GM19397 (cell line): ENCODE measurements around the gene ZNF684.
"Not testable (repeated sequence)": the region's sequence is repeated elsewhere in the genome, so short reads cannot be mapped to it uniquely, and the experiment has no call there.

Source experiments
- ATAC-seq: cut with Tn5 transposase; IDR thresholded peaks from one replicate; pipeline ENCODE4 v1.9.1; 2021; ENCODE audit warnings: mild to moderate bottlenecking, moderate library complexity; ENCODE audit not compliant: unreplicated experiment

ZNF684 gene

DNA sequence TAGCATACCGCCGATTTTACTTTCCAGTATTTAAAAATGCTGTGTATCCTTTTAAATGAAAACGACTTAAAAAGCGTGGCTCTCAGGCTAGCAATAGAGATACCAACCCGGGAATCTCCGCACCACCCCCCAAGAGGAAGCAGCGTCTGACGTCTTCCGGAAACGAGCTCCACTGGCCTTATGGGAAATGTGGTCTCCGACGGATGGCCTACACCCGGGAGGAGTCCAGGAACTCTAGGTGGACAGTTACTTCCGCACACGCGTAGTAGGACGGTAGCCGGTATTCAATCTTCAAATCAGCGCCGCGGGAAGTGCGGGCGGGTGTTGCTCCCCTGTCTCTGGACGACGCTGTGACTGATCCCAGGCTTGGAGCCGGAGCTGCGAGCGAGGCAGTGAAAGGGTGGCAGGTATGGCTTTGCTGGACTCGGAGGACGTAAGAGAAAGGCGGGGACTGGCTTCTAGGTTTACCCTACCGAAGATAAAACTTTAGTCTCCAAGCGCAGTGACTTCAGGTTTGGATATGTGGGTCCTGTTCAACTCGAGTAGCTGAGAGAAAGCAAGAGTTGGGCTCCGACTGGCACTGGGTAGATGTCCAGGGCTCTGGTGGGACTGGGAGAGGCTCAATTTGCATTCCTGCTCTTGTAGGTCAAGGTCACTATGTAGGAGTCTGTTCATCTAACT is at the start of gene ZNF684:
TSS of gene ZNF684 (plus strand) at position 257 of the 681 bp plus-strand sequence. CDS start 1,530 bp downstream, outside the sequence.
- peak; percentile 92 for ATAC-seq

DNA sequence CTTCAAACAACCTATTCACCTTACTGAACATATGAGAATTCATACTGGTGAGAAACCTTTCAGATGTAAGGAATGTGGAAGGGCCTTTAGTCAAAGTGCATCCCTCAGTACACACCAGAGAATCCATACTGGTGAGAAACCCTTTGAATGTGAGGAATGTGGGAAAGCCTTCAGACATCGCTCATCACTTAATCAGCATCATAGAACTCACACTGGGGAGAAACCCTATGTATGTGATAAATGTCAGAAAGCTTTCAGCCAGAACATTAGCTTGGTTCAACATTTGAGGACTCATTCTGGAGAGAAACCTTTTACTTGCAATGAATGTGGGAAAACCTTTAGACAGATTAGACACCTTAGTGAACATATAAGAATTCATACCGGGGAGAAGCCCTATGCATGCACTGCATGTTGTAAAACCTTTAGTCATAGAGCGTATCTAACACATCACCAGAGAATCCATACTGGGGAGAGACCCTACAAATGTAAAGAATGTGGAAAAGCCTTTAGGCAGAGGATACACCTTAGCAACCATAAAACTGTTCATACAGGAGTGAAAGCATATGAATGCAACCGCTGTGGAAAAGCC is 36.0 kb upstream of the ZNF684 start:
- ATAC-seq = no peak

DNA sequence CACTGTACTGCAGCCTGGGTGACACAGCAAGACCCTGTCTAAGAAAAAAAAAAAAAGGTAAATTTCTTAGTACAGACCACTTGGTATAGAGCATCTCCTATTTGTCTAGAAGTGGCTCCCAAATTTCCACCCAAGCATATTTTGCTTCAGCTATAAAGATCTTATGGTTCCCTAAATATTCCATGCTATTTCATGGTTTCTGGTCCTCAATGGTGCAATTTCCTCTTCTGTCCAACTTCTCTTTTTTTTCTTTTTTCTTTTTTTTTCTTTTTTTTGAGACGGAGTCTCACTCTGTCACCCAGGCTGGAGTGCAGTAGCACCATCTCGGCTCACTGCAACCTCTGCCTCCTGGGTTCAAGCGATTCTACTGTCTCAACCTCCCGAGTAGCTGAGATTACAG is 28.8 kb upstream of the ZNF684 start:
- ATAC-seq = not testable (repeated sequence)

DNA sequence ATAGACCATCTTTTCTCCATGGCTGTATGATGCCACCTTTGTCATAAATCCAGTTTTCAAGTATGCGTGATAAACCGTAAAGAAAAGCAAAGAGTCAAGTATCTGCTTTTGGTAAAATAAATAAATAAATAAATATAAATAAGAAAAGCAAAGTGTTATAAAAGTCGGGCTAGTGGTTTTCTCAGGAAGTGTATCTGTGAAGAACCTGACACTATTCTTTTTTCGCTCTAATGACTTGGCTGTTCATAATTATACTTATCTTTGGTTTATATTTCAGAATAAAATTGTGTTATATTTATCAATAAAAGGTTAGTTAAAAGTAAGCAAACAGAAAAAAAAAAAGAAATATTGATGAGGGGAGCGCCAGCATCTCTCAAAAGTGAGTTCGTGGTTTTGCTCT is 23.5 kb upstream of the ZNF684 start:
- no peak for ATAC-seq

DNA sequence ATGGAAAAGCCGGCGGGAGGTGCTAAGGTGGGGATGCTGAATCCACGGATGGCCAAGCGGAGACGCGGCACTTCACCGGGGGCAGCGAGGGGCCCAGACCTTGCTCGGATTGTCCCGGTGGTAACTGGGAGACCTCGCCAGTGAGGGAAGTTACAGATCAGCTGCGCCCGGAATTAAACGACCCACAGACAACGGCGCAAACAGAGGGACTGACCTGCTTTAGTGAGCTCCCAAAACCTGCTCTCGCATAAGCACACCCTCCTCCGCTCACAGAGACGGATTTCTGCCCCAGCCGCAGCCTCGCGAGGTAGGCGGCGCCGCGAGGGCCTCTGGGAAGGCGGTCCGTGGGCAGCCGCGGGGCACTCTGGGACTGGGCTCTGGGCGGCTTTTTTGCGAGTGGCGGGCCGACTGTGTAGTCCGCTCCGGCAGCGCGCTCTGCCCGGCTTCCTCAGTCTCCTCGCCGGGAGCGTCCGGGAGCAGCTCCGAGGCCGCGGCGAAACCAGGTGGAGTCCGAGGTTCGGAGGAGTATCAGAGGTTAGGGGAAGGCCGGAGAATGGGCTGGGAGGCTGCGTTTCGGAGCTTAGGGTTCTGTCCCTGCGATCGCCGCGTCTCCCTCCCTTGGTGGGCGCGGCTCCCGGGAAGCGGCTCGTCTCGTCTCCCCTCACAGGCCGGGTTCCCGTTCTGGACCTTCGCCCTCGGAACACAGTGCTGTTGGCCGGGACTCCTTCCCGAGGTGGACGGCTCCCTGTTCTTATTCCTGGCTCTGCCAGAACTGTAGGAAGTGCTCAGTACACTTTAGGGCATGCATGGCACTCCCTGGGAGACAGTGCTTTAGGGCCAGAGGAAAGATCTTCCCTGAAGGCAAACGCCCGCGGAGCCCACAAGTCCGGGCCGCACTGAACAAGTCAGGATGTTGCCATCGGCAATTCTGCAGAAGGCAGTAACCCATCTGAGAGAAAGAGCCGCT is 22.8 kb upstream of the ZNF684 start, which contains the start of gene EXO5:
TSS of gene EXO5 (plus strand) at position 393 of the 967 bp plus-strand sequence. CDS start 5,778 bp downstream, outside the sequence.
- ATAC-seq = peak; percentile 83

DNA sequence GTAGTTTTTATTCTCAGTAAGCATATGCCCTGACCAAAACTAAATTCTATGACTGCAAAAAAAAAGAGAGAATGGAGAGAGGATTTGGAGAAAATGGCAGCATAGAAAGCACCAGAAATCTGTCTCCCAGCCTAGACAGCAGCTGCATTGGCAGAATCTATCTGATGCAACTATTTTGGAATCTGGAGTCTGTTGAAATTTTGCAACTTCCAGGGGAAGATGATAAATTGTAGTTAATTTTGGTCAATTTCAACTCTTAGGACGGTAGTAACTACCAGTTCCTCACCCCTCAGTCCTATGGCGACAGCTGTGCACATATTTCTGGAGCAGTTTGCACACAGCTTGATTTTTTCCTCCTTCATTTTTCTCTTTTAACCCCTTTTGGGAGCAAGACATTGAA is 11.9 kb upstream of the ZNF684 start:
- no peak for ATAC-seq

DNA sequence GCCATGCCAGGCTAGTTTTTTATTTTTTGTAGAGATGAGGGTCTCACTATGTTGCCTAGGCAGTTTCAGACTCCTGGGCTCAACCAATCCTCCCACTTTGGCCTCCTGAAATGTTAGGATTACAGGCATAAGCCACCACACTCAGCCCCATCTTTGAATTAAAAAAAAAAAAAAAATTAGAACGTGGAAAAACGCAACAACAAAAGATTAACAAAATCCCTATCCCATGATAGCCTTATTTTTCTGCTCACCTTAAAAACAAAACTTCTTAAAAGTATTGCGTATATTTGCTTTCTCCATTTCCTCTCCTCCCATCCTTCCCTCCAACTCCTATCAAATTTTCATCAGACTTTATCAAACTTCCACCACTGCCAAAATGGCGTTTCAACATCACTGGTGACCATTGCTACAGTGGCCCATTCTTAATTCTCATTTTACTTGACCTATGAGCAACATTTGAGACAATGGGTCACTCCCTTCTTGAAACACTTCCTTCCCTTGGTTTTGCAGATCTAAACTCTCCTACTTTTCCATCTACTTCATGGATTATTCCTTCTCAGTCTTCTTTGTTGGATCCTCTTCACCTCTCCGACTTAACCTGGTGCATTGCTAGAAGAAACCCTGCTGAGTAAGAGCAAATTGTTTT is 579 bp upstream of the ZNF684 start:
- ATAC-seq = no peak

DNA sequence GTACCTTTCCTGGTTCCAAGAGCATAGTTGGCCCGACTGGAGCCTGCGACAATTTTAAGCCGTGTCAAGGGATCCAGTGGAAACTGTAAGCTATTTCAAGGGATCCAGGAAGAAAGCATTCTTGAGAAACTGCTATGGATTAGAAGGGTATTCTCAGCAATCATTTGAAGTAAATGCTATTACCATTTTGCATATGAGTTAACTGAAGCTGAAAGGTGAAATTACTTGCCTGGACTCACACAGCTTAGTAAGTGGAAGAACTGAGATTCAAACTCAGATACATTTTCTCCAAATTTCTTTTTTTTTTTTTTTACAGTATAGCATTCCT is 589 bp downstream of the ZNF684 start:
- no peak for ATAC-seq

DNA sequence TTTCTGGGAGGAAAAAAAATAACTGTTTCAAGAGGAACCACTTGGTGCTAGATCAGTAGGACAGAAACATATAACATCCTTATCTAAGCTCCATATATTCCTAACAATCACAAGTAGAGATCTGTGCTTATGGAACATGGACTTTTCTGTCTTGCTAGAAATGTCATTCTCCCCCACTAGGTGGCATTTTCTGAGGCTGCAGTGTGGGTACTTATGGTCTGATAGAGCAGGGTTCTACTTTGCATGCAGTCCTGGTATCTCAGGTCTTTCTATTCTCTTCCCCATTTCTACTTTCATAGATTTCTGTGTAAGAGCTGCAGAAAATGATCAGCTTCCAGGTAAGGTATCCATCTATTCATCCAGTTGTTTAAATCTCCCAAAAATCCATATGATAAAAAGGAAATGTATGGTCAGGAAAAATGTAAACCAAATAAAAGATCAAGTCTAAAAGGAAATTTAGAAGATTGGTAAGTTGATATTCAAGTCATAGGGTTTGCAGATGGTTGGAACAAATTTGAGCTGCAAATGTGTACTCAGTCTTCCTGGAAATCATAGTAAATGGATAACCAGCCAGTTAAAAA is 1.5 kb downstream of the ZNF684 start:
- no peak for ATAC-seq

DNA sequence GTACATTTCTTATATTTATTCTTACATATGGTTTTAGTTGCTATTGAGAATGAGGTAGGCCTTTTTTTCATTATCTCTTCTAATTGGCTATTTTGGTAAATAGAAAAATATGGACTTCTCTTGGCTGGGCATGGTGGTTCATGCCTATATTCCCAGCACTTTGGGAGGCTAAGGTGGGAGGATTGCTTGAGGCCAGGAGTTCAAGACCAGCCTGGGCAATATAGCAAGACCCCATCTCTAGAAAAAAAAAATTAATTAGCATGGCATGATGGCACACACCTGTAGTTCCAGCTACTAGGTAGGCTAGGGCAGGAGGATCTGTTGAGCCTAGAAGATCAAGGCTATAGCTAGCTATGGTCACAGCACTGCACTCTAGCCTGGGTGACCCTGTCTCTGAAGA is 3.2 kb downstream of the ZNF684 start:
- ATAC-seq = no peak

DNA sequence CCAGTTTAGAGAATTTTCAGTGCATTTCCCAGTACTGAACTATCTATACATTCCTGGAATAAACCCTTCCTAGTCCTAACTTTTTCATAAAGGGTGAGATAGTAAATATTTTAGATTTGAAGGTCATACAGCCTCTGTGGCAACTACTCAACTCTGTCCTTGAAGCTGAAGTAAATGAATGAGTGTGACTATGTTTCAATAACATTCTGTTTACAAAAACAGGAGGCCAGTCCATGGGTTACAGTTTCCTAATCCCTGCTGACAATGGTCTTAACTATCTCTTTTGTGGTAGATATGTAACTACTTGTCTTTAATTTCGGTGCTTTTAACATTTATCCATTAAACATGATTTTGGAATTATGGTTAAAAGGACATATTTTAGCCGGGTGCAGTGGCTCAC is 4.3 kb downstream of the ZNF684 start:
- no peak for ATAC-seq

DNA sequence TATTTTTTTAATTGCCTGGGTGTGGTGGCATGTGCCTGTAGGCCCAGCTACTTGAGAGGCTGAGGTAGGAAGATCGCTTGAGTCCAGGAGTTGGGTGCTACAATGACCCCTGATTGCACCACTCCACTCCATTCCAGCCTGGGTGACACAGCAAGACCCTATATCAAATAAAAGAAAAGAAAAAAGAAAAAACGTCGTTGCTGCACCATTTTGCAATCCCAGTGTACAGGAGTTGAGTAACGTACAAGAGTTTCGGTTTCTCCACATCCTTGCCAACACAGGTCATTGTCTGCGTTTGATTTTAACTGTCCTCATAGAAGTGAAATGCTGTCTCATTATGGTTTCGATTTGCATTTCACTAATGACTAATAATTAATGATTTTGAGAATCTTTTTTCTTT is 7.9 kb downstream of the ZNF684 start:
- ATAC-seq = no peak

DNA sequence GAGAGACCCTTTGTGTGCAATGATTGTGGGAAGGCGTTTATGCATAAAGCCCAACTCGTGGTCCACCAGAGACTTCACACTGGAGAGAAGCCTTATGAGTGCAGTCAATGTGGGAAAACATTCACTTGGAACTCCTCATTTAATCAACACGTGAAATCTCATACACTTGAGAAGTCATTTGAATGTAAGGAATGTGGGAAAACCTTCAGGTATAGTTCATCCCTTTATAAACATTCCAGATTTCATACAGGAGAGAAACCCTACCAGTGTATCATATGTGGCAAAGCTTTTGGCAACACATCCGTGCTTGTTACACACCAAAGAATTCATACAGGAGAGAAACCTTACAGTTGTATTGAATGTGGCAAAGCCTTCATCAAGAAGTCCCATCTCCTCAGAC is 15.5 kb downstream of the ZNF684 start:
- ATAC-seq = no peak

DNA sequence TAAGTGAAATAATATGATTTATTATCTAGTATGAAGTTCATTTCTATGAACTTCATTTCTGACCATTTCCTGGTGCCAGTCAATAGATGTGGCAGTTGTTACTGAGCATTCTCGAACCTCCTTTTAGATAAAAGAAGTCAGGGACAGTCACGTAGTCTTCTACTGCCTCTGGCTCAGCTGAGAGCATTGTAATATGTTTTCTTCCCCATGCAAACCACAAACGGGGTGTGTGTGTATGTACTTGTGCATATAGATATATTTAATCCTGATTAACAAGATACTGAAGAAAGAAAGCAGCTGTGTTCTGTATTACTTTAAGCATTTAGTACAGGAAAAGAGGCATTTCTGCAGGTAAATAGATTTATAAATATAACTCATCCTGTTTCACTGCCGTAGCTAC is 21.6 kb downstream of the ZNF684 start:
- ATAC-seq = no peak

DNA sequence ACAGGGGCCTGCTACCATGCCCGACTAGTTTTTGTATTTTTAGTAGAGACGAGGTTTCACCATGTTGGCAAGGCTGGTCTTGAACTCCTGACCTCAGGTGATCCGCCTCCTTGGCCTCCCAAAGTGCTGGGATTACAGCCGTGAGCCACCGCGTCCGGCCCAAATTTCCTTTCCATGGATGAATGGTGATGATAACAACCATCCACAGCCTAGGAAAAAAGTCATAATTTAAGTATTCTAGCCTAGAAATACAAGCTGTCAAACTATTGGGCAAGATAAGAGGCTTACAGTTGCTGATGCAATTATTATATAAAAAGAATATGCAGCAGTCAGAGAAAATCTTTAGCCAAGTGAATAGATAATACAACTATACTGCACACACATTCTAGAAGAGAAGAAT is 23.4 kb downstream of the ZNF684 start:
- ATAC-seq = not testable (repeated sequence)

DNA sequence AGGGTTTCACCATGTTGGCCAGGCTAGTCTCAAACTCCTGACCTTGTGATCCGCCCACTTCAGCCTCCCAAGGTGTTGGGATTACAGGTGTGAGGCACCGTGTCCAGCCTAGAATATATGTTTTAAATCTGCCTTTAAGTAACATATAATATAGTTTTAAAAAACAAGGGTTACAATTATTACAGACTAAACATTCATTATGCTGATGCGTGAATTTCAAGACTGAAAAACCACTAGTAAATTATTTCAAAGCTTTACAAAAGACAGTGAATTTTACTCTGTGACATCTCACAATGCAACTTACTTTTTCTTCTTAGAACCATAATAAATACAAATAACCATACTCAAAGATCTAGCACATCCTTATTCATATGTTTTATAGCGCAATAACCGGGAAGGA is 24.7 kb downstream of the ZNF684 start:
- ATAC-seq = no peak

DNA sequence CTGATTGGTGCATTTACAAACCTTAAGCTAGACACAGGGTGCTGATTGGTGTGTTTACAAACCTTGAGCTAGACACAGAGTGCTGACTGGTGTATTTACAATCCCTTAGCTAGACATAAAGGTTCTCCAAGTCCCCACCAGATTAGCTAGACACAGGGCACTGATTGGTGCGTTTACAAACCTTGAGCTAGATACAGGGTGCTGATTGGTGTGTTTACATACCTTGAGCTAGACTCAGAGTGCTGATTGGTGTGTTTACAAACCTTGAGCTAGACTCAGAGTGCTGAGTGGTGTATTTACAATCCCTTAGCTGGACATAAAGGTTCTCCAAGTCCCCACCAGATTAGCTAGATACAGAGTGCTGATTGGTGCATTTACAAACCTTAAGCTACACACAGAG is 26.8 kb downstream of the ZNF684 start:
- not testable (repeated sequence) for ATAC-seq

DNA sequence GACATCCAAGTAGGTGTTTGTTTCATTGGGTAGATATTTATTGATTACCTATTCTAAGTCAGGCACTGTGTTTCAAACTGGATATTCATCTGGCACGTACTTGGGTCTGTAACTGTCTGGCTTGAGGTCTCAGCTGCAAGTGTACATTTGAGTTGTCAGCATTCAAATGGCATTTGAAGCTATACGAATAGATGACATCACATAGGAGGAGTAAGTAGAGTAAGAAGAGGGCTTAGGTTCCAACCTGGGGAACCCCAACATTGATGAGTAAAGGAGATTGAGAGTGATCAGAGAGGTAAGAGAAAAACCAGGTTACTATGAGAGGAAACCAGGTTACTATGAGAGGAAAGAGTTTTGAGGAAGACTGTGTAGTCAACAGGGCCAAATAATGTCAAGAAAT is 30.7 kb downstream of the ZNF684 start:
- no peak for ATAC-seq

DNA sequence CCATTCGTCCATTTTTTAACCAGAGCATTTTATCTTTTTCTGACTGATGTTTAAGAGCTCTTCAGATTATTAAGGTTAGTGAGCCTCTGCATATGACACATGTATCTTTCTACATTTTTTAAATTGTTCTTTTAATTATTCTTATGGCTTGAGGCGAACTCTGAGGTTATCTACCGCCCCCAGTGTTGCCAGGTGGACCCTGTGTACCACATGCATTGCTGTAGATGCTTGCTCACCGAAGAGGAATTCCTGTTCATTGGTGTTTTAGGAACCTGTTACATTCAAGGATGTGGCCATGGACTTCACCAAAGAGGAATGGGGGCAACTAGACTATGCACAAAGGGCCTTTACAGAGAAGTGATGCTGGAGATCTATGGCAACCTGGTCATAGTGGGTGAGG is 31.8 kb downstream of the ZNF684 start:
- ATAC-seq = no peak

DNA sequence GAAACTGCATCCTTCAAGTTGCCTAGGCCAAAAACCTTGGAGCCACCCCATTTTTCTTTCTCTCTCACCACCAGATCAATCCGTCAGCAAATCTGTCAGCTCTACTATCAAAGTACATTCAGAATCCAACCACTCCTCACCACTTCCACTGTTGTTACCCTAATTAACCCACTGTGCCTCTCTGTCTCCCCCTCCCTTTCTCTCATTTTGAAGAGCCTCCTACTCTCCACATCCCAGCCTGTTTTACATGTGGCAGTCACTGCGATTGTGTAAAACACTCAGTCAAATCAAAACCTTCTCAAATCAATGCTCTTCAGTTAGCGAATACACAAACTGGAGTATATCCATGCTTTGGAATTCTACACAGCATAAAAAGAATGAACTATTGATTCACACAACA is 33.1 kb downstream of the ZNF684 start:
- no peak for ATAC-seq

DNA sequence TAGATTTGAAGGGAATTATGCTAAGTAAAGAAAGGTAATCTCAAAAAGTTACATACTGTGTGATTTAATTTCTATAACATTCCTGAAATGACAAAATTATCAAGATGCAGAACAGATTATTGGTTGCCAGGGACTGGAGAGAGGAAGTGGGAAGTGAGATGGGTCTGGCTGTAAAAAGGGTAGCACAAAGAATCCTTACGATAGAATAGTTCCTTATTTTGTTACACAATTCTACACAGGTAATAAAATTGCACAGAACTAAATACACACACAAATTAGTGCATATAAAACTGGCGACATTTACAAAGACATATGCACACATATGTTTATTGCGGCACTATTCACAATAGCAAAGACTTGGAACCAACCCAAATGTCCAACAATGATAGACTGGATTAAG is 33.5 kb downstream of the ZNF684 start:
- ATAC-seq = no peak
